Astrocyte (in vitro differentiated cells and primary cell): ENCODE results near the gene STUM. TPM values are rescaled to one million over a fixed set of nuclear protein-coding genes. Genes with fewer than 3 reads are reported as not detected.
A peak's percentile ranks its signal among the peaks of the same experiment; 100 is the strongest.

Experiments
- DNase-seq: peaks from one replicate; pipeline ENCODE4 v3.0.0-alpha.2; 2010; ENCODE audit warnings: low read depth
- FAIRE-seq: peaks from 2 replicates; lab custom pipeline; 2011; peaks lifted over from hg19 to GRCh38; lab: Jason Lieb, UNC
- H2AFZ ChIP-seq: 2 replicates; pipeline ENCODE4 v1.6.0; 2012; ENCODE audit warnings: low read depth, low read length, inconsistent platforms
- H3K27ac ChIP-seq: 2 replicates; pipeline ENCODE4 v1.5.1; 2011; ENCODE audit warnings: low read depth, low read length, inconsistent platforms
- H3K27me3 ChIP-seq: 2 replicates; pipeline ENCODE4 v1.6.0; 2011; ENCODE audit warnings: low read length, inconsistent platforms; ENCODE audit not compliant: insufficient read depth
- H3K36me3 ChIP-seq: 2 replicates; pipeline ENCODE4 v1.5.1; 2011; ENCODE audit warnings: low read length, inconsistent platforms; ENCODE audit not compliant: insufficient read depth
- H3K4me1 ChIP-seq: 2 replicates; pipeline ENCODE4 v1.5.1; 2011; ENCODE audit warnings: low read length, inconsistent platforms; ENCODE audit not compliant: insufficient read depth
- H3K4me2 ChIP-seq: 2 replicates; pipeline ENCODE4 v1.6.0; 2012; ENCODE audit warnings: low read length, inconsistent platforms
- H3K4me3 ChIP-seq: 2 replicates; pipeline ENCODE4 v1.5.1; 2011; ENCODE audit warnings: low read depth, mild to moderate bottlenecking, low read length, inconsistent platforms; ENCODE audit not compliant: insufficient read depth
- H3K79me2 ChIP-seq: 2 replicates; pipeline ENCODE4 v1.6.0; 2012; ENCODE audit warnings: mild to moderate bottlenecking, low read length, inconsistent platforms; ENCODE audit not compliant: insufficient read depth
- H3K9ac ChIP-seq: 2 replicates; pipeline ENCODE4 v1.6.0; 2012; ENCODE audit warnings: mild to moderate bottlenecking, low read length, inconsistent platforms
- H3K9me3 ChIP-seq: 2 replicates; pipeline ENCODE4 v1.5.1; 2012; ENCODE audit warnings: low read depth, mild to moderate bottlenecking, low read length, inconsistent platforms; ENCODE audit not compliant: insufficient read depth
- H4K20me1 ChIP-seq: 2 replicates; pipeline ENCODE4 v1.6.0; 2012; ENCODE audit warnings: low read length, inconsistent platforms; ENCODE audit not compliant: insufficient read depth
- H3K27ac Mint-ChIP-seq: one replicate; pipeline ENCODE4 v1.8.0; 2021; ENCODE audit warnings: mild to moderate bottlenecking, mixed read lengths; ENCODE audit not compliant: unreplicated experiment
- H3K27me3 Mint-ChIP-seq: one replicate; pipeline ENCODE4 v1.8.0; 2021; ENCODE audit warnings: low read depth, mixed read lengths; ENCODE audit not compliant: unreplicated experiment
- H3K36me3 Mint-ChIP-seq: one replicate; pipeline ENCODE4 v1.8.0; 2021; ENCODE audit warnings: low read depth, mixed read lengths; ENCODE audit not compliant: unreplicated experiment
- H3K4me1 Mint-ChIP-seq: one replicate; pipeline ENCODE4 v1.8.0; 2021; ENCODE audit warnings: low read depth, mixed read lengths; ENCODE audit not compliant: unreplicated experiment
- H3K4me3 Mint-ChIP-seq: one replicate; pipeline ENCODE4 v1.8.0; 2021; ENCODE audit warnings: mild to moderate bottlenecking, moderate library complexity, mixed read lengths; ENCODE audit not compliant: unreplicated experiment
- H3K9me3 Mint-ChIP-seq: one replicate; pipeline ENCODE4 v1.8.0; 2021; ENCODE audit warnings: mild to moderate bottlenecking, mixed read lengths; ENCODE audit not compliant: unreplicated experiment
- EZH2 ChIP-seq: IDR thresholded peaks from 2 replicates; pipeline ENCODE4 v1.6.1; 2012; ENCODE audit warnings: mild to moderate bottlenecking, low read length, inconsistent platforms; ENCODE audit not compliant: insufficient read depth
- total RNA-seq: library from RNA; stranded (reverse); gene quantifications from 2 replicates; pipeline ENCODE4 v1.2.1, GENCODE V29; 2021
- TF ChIP-seq, protein P1 (sequence below): IDR thresholded peaks from 2 replicates; pipeline ENCODE4 v1.5.1; 2011; ENCODE audit warnings: low read depth, mild to moderate bottlenecking, inconsistent platforms, low read length, moderate library complexity; ENCODE audit not compliant: insufficient read depth

Gene STUM
- total RNA-seq, 1 donor from 2014 or later = not detected

DNA sequence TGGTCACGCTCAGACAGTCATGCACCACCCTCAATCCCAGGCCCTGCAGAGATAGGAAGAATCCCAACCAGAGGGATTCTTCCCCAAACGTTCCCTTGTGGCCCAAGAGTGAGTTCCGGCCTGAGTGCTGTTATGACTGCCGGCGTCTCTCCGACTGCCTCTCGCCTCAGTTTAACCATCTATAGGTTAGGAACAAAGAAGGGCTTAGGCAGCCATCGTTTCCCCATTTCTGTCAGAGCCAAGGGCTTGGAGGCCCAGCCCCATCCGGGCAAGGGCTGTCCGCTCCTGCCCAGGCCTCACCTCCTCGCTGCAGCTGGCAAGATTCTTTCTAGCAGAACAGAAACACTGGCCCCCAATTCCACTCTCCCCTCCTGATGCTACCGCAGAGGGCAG lies 58.7 kb downstream of the STUM start:
- no peak for FAIRE-seq
- no peak for DNase-seq
- H3K79me2 ChIP-seq = no peaks in the 10 kb centered on the region
- H3K4me2 ChIP-seq = no peak overlapping the region
- H3K4me1 ChIP-seq = no peaks in the 10 kb centered on the region
- no peak overlapping the region for H3K27ac ChIP-seq
- Mint-ChIP-seq H3K27me3 (peaks cover 37% of the 10 kb centered on the region), H3K4me1 (peaks cover 13% of the 10 kb centered on the region), H3K4me3 (no peak overlapping the region), H3K36me3 (no peaks in the 10 kb centered on the region), H3K9me3 (no peaks in the 10 kb centered on the region), H3K27ac (no peak overlapping the region)
- no peak overlapping the region for H3K9ac ChIP-seq
- no peaks in the 10 kb centered on the region for H3K36me3 ChIP-seq
- no peak overlapping the region for H2AFZ ChIP-seq
- no peak for TF ChIP-seq EZH2
- TF ChIP-seq, protein P1, sequence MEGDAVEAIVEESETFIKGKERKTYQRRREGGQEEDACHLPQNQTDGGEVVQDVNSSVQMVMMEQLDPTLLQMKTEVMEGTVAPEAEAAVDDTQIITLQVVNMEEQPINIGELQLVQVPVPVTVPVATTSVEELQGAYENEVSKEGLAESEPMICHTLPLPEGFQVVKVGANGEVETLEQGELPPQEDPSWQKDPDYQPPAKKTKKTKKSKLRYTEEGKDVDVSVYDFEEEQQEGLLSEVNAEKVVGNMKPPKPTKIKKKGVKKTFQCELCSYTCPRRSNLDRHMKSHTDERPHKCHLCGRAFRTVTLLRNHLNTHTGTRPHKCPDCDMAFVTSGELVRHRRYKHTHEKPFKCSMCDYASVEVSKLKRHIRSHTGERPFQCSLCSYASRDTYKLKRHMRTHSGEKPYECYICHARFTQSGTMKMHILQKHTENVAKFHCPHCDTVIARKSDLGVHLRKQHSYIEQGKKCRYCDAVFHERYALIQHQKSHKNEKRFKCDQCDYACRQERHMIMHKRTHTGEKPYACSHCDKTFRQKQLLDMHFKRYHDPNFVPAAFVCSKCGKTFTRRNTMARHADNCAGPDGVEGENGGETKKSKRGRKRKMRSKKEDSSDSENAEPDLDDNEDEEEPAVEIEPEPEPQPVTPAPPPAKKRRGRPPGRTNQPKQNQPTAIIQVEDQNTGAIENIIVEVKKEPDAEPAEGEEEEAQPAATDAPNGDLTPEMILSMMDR = no peak
- H3K9me3 ChIP-seq = no peaks in the 10 kb centered on the region
- H3K27me3 ChIP-seq = peaks cover 3% of the 10 kb centered on the region
- H4K20me1 ChIP-seq = no peaks in the 10 kb centered on the region
- H3K4me3 ChIP-seq = no peak overlapping the region

DNA sequence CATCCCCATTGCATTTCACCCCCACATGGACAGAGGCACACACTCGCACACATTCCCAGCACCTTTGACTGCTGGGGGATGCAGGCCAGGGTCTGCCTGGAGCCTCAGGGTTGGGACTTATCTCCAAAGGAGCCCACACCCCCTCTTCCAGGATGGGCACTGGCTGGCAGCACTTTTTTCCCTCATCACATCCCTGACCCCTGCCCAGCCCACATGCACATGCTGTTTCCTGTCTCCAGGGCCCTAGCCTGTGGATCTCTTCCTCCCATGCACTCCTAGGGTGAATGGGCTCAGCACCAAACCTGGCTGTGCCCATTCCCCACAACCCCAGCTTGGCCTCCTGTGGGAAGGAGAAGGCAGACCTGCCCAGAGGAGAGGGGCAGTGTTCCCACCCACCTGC lies 59.3 kb downstream of the STUM start:
- DNase-seq = no peak
- H3K36me3 Mint-ChIP-seq = no peaks in the 10 kb centered on the region
- Histone ChIP-seq H3K4me3 (no peak overlapping the region), H3K9me3 (no peaks in the 10 kb centered on the region), H3K9ac (no peak overlapping the region), H3K27ac (no peak overlapping the region), H4K20me1 (no peaks in the 10 kb centered on the region), H3K4me2 (no peak overlapping the region), H3K27me3 (peaks cover 3% of the 10 kb centered on the region), H2AFZ (no peak overlapping the region), H3K4me1 (no peaks in the 10 kb centered on the region), H3K79me2 (no peaks in the 10 kb centered on the region), H3K36me3 (no peaks in the 10 kb centered on the region)
- no peak overlapping the region for H3K4me3 Mint-ChIP-seq
- H3K27ac Mint-ChIP-seq = no peak overlapping the region
- H3K27me3 Mint-ChIP-seq = peaks cover 37% of the 10 kb centered on the region
- TF ChIP-seq, protein P1 = no peak
- no peak for TF ChIP-seq EZH2
- no peaks in the 10 kb centered on the region for H3K9me3 Mint-ChIP-seq
- H3K4me1 Mint-ChIP-seq = peaks cover 9% of the 10 kb centered on the region
- FAIRE-seq = no peak

DNA sequence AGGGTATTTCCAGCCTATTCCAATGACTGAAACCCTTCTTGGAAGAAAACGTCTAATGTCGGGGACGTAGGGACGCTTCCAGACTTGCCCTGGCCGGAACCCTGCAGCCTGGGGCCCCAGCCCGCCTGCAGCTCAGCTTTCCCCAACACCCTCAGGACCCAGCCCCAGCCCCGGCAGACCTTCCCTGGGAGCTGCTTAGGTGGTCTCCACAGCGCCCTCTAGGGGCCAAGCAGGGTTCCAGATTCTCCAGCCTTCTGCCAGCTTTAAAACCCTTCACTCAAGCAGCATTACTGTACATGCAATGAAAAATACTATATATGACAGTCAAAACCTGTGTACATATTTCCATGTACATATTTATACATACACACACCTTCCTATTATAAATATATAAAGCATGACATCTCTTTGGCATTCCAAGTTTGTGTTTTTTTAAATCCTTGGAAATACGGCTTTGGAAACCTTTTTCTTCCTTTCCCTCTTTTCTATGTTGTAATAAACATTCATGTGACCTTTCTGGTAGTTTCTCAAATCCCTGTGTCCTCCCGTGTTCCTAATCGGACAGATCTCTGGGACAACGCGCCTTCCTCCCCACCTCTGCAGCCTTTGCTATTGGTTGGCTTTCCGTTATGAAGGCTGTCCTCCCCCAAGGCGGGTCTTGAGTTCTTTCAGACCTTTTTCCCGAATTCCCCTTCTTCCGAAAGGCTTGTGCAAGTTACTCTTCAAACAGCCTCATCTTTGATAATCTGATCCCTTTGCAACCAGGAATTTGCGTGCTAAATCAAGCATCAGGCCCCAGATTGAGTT lies 60.3 kb downstream of the STUM start:
- H3K27me3 ChIP-seq = peaks cover 3% of the 10 kb centered on the region
- Mint-ChIP-seq H3K27me3 (peaks cover 37% of the 10 kb centered on the region), H3K36me3 (no peaks in the 10 kb centered on the region), H3K27ac (no peak overlapping the region), H3K9me3 (no peaks in the 10 kb centered on the region), H3K4me1 (peaks cover 5% of the 10 kb centered on the region), H3K4me3 (no peak overlapping the region)
- no peaks in the 10 kb centered on the region for H4K20me1 ChIP-seq
- H3K36me3 ChIP-seq = no peaks in the 10 kb centered on the region
- no peaks in the 10 kb centered on the region for H3K9me3 ChIP-seq
- no peak for FAIRE-seq
- no peak overlapping the region for H2AFZ ChIP-seq
- H3K27ac ChIP-seq = no peak overlapping the region
- H3K4me1 ChIP-seq = no peaks in the 10 kb centered on the region
- no peak overlapping the region for H3K4me2 ChIP-seq
- no peak overlapping the region for H3K9ac ChIP-seq
- DNase-seq = peak; percentile 16
- no peaks in the 10 kb centered on the region for H3K79me2 ChIP-seq
- no peak for TF ChIP-seq EZH2
- TF ChIP-seq, protein P1 = peak; percentile 68
- no peak overlapping the region for H3K4me3 ChIP-seq
